ENCODE data around the gene KCNQ2.

DNA sequence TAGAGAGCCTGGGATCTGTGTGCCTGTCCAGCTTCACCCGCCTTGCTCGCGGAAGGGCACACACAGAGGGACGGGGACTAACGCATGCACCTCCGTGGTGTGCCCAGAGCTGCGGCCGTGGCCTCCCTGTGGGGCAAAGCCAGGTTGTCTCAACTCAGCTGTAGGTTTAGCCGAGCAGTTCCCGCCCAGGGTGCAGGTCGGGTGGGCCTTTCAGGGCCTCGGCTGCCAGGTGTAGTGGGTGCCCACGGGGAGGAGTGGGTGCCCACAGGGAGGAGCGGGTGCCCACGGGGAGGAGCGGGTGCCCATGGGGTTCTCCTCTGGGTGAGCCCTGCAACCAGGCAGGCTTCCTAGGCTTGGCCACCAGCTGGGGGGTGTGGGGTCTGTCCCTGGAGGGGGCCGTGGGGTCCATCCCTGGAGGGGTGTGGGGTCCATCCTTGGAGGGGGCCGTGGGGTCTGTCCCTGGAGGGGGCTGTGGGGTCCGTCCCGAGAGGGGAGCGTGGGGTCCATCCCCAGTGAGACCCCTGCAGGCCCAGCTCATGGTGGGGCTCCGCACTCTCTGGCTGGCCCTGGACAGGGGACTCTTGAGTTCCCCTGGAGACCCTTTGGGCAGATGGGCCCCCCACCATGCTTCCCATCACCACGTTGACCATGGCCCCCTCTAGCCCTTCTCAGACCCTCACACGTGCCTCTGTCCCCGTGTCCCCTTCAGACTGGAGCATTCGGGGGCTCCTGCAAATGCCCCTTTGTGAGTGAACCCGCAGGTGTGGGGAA, 73.5 kb downstream of the KCNQ2 start:
- no peak for TF ChIP-seq CTCF (IDR thresholded peaks at IDR 0.05; ENCODE audit: low read length)
- no peak for TF ChIP-seq EZH2 (IDR thresholded peaks at IDR 0.05; ENCODE audit: borderline replicate concordance, low read length)
